HG03139 (cell line): Measurements from ENCODE around the gene RETREG1.
"Not testable (repeated sequence)": the region's sequence is repeated elsewhere in the genome, so short reads cannot be mapped to it uniquely, and the experiment has no call there.

Experiments used
- ATAC-seq: cut with Tn5 transposase; IDR thresholded peaks from one replicate; pipeline ENCODE4 v1.9.1; 2021; ENCODE audit not compliant: unreplicated experiment

The RETREG1 gene

DNA sequence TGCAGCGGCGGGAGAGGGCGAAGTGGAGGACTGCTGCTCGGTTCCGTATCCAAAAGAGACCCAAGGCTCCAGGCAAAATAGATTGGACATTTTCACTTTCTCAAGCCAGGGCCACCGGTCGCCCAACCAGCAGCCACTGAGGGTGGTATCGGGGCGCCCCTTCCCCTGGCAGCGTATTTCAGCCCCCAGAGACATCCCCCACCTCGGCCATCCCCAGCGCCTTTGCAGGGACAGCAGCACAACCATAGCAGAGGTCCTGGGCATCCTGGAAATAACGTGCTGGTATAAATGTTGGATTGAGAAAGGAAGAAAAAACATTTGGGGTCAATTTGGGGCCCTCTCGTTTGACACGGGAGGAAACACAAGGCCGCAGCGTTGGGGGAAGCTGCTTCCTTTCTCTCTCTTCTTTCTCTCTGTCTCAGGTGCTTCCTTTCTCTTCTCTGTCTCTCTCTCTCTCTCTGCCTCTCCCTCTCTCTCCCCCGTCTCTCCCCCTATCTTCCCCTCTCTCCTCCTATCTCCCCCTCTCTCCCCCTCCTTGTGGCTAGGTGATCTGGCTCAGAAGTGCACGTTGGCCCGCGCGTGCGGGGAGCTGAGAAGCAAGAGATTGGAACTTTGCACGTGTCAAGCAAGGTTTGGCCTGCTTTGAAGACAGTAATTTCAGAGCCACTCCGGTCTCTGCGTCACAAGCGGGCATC, 624 bp upstream of the RETREG1 start:
- ATAC-seq, result no peak

DNA sequence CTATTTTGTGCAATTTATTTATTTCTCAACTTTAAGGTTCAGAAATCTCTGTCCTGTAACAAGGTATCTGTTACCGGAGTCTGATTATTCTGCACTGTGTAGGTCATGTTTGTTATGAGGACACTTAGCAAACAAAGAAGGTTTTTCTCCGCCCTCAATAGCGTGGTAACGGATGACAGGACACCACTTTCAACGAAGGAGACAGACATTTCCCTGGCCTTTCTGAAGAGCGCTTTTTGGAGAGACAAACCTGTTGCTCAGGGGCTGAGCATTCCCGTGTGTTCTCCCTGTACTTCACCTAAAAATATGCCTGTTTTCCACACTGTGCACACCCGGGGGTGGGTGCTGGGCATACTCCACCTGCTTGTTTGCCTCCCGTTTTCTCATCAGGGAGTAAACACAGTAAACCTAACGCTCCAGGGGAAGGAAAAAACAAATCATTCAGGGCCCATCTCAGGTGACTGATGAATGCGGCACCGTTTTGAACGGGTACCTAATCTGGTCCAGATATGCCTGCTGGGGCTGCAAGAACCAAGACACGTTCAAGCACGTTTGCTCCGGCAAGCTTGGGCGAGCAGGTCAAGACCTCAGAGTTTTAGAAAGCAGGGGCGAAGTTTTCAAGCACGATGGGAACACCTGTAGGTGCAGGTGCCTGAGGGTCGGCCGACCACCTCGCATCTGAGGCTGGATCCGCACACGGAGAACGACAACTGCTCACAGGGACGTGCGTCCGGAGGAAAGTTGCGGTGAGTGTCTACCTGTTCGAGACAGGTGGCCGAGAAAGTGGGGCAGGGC, 859 bp downstream of the RETREG1 start:
- ATAC-seq, result peak; percentile 3

DNA sequence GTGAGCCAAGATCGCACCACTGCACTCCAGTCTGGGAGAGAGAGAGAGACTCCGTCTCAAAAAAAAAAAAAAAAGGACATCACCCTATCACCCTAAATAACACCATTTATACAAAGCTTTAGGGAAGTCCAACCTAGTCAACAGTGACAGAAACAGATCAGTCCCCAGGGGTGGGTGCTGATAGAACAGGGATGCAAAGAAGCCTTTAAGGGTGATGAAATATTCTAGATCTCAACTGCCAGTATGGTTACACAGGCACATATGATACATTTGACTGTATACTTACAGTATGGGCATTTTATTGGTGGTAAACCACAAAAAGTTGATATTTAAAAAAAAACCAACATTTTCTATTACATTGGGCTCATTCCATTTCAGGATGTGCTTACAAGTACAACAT, 4.8 kb downstream of the RETREG1 start:
- no peak for ATAC-seq

DNA sequence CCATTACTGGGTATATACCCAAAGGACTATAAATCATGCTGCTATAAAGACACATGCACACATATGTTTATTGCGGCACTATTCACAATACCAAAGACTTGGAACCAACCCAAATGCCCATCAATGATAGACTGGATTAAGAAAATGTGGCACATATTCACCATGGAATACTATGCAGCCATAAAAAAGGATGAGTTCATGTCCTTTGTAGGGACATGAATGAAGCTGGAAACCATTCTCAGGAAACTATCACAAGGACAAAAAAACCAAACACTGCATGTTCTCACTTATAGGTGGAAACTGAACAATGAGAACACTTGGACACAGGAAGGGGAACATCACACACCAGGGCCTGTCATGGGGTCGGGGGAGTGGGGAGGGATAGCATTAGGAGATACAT, 5.9 kb downstream of the RETREG1 start:
- ATAC-seq, result not testable (repeated sequence)

DNA sequence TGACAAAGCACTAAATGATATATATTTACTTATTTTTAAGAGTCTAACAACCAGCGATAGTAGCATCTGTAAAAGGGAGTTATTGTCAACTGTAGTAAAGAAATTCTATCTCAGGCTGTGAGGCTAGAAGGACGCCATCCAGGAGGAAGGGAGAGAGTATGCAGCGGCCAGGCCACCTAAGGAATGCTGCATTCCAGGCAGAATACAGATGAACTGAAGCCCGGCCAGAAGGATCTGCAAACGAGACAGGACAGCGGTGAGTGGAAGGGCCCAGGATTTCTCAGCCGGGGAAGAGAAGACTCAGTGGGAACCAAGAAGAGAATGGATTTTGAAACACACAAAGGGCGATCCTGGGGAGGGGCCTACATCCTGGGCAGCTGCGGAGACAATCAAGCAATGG, 7.4 kb downstream of the RETREG1 start:
- no peak for ATAC-seq

DNA sequence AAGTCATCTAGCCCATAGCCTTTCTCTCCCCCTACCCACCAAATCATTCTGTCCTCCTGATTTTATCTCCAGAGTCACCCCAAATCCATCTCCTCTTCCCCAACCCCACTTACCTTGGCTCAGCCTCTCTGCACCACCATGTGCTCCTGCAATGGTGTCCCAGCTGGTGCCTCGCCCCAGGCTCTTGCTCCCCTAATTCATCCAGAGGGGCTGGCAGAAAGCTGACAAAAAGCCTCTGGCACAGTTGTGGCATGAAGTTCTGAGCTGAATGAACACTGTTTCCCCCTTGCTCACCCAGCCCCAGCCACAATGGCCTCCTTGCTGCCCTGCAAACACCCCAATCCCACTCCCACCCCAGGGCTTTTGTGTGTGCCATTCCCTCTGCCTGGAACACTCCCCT, 10.2 kb downstream of the RETREG1 start:
- ATAC-seq, result no peak

DNA sequence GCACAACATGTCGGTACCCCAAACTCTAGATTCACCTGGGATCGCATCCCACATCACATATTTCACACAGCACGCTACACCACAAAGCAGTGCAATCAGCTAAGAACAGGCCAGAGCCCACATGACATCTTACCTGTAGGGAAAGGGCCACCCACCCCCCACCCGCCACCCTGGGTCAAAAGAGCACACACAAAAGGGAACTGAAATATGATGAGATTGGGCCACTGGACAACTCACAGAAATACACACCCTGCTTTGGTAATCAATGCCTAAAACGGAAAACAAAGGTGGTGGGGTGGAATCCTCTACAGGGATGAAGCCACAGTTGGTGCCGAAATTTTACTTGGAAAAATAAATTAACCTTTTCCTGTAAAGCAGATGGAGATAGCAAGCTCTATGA, 13.1 kb downstream of the RETREG1 start:
- no peak for ATAC-seq

DNA sequence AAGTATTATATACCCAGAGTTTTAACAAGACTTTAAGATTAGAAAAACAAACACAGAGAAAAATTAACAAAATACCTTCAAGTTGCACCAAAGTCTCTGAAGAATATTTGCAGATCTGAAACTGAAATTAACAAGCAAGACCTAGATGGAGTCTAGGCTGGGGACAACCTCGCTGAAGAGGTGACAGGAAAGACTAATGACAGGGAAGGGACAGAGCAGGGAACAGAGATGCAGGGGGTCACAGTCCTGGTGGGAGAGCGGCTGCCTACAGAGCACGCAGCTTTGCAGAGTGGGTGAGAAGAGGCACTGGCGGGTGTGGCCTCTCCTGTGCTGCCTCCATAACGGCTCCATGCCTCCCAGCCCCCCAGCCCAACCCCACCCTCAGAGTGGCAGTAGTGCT, 13.5 kb downstream of the RETREG1 start:
- no peak for ATAC-seq

DNA sequence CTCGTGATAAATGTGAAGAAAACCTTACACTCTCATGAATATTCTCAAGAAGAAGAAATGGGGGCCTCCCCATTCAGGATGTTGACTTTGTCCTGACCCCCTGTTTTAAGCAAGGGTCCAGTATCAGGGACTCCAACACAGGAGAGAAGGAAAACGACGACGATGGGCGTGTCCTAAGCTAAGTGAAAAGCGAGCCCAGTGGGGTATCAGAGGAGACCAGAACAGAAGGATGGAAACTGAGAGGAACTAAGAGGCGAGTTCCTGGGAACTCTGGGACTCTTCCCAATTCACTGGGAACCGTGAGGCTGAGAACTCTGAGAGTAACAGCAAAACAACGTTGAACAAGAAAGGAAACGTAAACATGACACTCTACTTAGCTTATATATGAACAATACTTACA, 14.6 kb downstream of the RETREG1 start:
- no peak for ATAC-seq

DNA sequence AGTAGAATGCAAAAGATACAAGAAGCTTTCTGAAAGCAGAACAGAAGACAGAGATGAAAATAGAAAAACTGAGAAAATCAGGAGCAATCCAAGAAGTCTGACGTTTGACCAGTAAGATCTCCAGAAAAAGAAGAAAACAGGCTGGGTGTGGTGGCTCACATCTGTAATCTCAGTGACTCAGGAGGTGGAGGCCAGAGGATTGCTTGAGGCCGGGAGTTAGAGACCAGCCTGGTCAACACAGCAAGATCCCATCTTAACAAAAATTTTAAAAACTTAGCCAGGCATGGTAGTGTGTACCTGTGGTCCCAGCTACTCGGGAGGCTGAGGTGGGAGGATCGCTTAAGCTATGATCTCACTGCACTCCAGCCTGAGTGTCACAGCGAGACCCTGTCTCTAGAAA, 15.9 kb downstream of the RETREG1 start:
- ATAC-seq, result no peak

DNA sequence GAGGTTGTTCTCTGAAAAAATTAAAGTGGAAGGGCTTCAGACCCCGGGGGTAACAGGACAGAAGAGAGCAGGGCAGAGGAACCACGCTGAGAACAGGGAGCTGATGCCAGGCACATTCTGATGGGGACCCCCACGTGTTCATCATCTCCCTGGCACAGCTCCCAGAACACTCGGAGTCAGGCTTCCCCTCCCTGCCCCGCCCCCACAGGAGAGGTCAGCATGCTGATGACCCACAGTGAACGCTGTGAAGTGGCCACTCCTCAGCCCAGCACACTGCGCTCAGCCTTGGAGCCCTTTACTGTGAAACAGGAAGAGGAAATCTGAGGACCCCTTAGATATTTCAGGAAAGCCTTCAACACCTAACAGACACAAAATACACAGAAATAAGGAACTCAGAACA, 16.4 kb downstream of the RETREG1 start:
- ATAC-seq, result no peak

DNA sequence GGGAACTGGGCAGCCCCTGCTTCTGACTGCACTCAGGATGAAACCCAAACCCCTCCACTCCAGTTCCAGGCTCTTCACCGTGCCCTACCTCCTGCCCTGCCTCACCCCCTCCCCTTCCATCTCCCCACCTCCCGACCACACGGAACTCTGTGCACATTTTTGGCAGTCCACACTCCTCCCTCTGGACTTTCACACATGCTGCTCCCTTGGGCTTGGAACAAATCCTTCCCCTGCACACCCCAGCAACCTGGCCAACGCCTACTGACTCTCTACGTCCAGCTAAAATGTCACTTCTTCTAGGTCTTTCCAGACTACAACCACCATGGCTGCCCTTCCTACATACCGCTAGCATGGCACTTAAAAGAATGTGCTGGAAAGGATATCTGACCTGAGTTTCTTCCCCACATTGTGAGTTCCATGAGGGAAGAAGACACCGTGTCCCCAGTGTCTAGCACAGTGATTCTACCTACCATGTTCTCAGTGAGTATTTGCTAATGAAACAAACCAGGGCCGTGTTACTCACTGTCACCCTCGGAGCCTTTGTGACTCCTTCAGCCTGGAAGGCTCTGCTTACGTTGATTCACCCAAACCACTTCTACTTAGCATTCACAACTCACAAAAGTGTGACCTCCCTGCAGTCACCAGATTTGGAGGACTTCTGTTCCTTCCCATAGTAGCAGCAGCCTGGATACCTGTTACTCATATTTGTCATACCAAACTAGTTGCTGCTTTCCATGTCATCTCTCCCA, 18.7 kb downstream of the RETREG1 start:
- ATAC-seq, result no peak

DNA sequence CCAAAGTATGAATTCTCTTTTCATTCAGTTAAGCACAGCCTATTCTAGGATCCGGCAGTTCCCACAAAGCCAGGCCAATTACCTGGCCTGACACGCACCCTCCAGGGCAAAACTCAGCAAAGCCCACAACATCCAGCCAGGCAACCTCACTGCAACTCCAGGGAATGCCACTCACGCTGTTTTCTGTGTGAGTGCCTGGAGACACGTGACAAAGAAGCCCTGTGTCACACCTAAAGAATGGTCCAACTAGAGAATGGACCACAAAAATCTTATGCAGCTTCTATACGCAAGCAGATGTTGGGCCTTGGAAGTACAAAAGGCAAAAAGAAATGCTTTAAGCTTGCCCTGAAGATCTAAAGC, 20.2 kb downstream of the RETREG1 start:
- ATAC-seq, result no peak

DNA sequence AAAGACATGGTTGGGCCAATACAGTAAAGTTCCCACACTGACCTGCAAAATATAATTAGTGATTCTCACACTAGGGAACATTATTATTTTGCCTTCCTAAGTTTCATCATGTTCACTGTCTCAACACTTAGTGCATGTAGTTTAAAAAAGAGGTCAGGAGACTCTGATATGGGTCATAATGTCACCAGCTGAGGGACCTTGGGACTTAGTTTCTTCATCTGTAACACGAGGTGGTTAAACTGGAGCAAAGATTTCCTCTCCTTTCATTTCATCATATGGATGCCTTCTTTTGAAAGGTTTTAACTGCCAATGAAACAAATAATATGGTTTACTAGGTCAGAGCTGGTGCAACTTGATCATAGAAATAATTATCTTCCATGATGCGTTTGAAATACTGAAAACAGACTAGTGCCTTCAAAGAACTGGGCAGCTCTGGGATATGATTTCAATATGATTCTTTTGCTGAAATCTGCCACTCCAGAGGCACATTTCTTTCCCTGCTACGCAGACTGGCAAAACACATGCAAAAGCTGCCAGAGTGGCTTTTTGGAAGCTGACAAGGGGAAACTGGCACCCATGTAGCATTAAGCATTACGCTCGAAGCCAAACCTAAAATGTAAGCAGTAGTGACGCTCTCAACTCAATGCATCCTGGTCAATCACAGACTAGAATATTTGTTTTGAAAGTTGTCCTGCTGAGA, 20.8 kb downstream of the RETREG1 start:
- no peak for ATAC-seq

DNA sequence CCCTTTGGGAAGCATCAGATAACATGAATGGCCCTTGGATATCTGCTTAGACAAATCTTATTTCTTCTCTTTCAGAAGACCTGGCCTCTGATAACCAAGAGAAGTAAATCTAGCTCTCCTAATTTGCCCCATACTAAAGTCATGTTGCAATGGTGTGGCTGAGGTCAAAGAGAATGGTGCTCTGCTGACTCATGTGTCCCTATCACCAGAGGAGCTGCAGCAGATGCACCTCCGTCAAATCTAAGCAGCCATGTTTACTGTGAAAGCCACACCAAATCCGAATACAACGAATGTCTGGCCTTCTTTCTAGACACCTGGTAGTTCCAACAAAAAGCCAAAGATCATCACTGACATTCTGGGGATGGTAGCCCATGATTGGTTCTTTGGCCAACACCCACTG, 23.2 kb downstream of the RETREG1 start:
- no peak for ATAC-seq

DNA sequence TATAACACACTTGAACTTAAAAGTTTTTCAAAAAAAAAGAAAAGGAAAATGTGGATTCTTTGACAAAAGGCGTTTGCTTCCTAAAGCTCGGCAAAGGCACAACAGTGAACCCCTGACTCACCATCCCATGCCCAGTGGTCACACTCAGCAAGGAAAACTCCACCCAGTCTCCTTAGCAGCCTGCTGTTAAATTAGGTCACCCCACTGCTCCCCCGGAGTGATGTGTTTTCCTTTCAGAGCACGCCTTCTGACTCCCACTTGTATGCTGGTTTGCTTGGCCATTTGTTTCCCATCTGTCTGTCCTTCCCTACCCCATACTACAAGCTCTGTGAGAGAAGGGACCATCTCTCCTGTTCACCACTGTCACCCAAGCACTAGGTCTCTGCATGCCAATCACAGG, 23.8 kb downstream of the RETREG1 start:
- no peak for ATAC-seq

DNA sequence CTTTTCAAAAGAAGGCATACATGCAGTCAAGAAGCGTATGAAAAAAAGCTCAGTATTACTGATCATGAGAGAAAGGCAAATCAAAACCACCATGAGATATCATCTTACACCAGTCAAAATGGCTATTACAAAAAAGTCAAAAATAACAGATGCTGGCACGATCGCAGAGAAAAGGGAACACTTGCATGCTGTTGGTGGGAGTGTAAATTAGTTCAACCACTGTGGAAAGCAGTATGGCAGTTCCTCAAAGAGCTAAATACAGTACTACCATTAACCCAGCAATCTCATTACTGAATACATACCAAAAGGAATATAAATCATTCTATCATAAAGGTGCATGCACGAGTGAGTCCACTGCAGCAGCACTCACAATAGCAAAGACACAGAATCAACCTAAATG, 24.5 kb downstream of the RETREG1 start:
- ATAC-seq, result no peak

DNA sequence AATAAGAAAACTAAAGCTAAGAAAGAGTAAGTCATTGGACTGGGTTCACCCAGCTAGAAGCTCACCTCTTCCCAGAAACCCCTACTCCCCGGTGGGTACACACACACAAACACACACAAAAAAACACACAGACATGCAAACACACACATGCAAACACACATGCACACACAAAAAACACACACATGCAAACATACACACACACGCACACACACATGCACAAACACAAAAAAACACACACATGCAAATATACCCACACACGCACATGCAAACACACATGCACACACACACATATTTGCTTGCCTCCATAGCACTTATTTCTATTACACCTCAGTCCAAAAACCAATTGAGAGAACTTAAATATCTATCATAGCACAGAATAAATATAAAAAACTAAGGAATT, 26.1 kb downstream of the RETREG1 start:
- no peak for ATAC-seq

DNA sequence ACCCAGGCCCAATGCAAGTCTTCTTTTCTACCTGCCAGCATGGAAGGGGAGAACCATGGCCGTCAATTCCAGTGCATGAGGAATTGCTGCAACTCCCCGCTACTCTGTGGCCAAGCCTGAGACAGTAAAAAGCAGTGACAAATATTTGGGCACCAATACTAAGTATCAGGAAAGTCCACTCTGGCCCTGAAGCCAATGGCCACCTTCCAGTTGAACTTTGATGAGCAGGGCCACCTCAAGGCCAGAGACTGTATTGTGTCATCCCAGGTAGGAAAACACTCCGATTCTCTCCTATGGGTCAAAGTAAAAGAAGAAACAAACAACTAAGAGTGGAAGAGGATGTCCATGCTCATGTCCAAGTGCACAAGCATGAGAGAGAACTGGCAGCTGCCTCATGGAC, 27.1 kb downstream of the RETREG1 start:
- ATAC-seq, result no peak

DNA sequence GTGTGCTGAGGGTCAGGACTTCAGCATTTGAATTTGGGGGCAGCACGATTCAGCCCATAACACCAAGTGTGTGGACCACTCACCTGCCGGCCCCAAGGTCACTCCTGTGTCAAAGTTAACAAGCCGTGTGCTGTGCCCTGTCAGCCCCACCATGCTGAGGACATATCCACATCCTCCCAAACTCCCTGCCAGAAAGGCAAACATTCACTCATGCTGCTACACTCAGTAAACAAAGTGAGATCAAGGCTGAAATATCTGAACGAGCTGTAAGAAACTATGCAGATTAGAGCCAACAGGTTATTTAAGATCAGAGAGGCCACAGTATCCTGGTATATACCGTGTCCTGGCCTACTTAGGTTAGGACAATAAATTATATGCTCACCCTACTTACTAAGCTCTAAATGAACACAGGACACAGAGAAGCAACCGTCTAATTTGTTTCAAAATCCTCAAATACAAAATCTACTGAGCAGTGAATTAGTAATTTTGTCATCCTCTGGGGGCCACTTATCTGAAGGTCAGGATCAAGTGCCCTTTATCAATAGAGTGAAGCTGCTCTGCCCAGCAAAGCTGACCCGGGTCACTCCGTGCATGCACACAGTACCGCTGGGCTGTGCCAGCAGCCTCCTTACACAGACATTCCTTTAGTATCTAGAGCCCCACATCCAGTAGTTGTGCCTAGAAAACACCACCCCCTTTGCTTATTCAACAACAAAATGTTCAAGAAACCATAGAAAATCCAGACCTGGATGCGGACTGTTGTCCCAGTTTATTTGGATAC, 28.2 kb downstream of the RETREG1 start:
- no peak for ATAC-seq

DNA sequence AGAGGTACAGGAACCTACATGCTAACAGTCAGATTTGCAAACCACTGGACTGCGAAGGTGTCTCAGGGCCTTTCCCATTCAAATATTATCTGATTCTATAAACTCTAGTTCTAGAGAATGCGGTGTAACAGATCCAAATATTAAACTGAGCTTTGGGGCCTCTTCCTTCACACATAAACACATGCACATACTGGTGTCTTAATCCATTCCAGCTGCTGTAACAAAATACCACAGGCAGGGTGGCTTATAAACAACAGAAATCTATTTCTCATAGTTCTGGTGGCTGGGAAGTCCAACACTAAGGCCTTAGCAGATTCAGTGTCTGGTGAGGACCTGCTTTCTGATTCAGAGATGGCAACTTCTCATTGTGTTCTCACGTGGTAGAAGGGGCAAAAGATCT, 30.2 kb downstream of the RETREG1 start:
- ATAC-seq, result no peak
